TTC549 (cell line): ENCODE data around the gene CATSPERD.
"Not testable (repeated sequence)": the region's sequence is repeated elsewhere in the genome, so short reads cannot be mapped to it uniquely, and the experiment has no call there.

Experiments
- FAIRE-seq: peaks from 2 replicates; lab custom pipeline; 2012; peaks lifted over from hg19 to GRCh38; lab: Jason Lieb, UNC

CATSPERD gene

GRCh38 chr19:5697890-5698634 lies 22.4 kb upstream of the CATSPERD start:
- FAIRE-seq = no peak

GRCh38 chr19:5698635-5699422 lies 21.6 kb upstream of the CATSPERD start:
- FAIRE-seq = no peak

- FAIRE-seq = no peak
Measured at GRCh38 chr19:5700455-5701092, 19.9 kb upstream of the CATSPERD start.

GRCh38 chr19:5702053-5702410 lies 18.4 kb upstream of the CATSPERD start:
- not testable (repeated sequence) for FAIRE-seq

GRCh38 chr19:5703819-5704818 lies 16.3 kb upstream of the CATSPERD start:
- FAIRE-seq = no peak

- no peak for FAIRE-seq
Measured at GRCh38 chr19:5705552-5705951, 14.9 kb upstream of the CATSPERD start.

GRCh38 chr19:5706876-5707573 lies 13.4 kb upstream of the CATSPERD start:
- no peak for FAIRE-seq

GRCh38 chr19:5707576-5708575 lies 12.6 kb upstream of the CATSPERD start:
- FAIRE-seq = no peak

- no peak for FAIRE-seq
Measured at GRCh38 chr19:5711025-5711424, 9.4 kb upstream of the CATSPERD start.

- no peak for FAIRE-seq
Measured at GRCh38 chr19:5711713-5712161, 8.7 kb upstream of the CATSPERD start.

- no peak for FAIRE-seq
Measured at GRCh38 chr19:5713228-5713627, 7.2 kb upstream of the CATSPERD start.

GRCh38 chr19:5714816-5715215 lies 5.6 kb upstream of the CATSPERD start:
- no peak for FAIRE-seq

- no peak for FAIRE-seq
Measured at GRCh38 chr19:5717215-5717935, 3.1 kb upstream of the CATSPERD start.

GRCh38 chr19:5718037-5718578 lies 2.3 kb upstream of the CATSPERD start:
- no peak for FAIRE-seq

- no peak for FAIRE-seq
Measured at GRCh38 chr19:5718579-5719273, 1.7 kb upstream of the CATSPERD start.

GRCh38 chr19:5719274-5719960 lies 1.0 kb upstream of the CATSPERD start:
- no peak for FAIRE-seq

- FAIRE-seq = no peak
Measured at GRCh38 chr19:5727453-5728050, 7.1 kb downstream of the CATSPERD start.
